Right atrium auricular region (tissue), 2 donors: Measurements from ENCODE around the gene NFKBIA. TPM values are rescaled to one million over a fixed set of nuclear protein-coding genes. Genes with fewer than 3 reads are reported as not detected.

Experiments used
- DNase-seq: peaks from one replicate; pipeline ENCODE4 v3.0.0-alpha.2; 2019; ENCODE audit warnings: low spot score
- H3K27ac ChIP-seq, 2 donors: fragments of 200-600 bp; sonication (generic); 1 replicate in 1 of 2; 2 replicates in 1 of 2; pipeline ENCODE4 v1.5.1; 2016 to 2019
- H3K27me3 ChIP-seq, 2 donors: fragments of 200-600 bp; sonication (generic); one replicate each; pipeline versions ENCODE4 v1.5.1 to v1.6.0; 2017 to 2019
- H3K36me3 ChIP-seq: fragments of 200-600 bp; sonication (generic); one replicate; pipeline ENCODE4 v1.5.1; 2016
- H3K4me1 ChIP-seq, 2 donors: fragments of 200-600 bp; sonication (generic); one replicate each; pipeline versions ENCODE4 v1.5.1 to v1.6.0; 2017 to 2019
- H3K4me3 ChIP-seq, 2 donors: fragments of 200-600 bp; sonication (generic); 1 replicate in 1 of 2; 2 replicates in 1 of 2; pipeline ENCODE4 v1.5.1; 2017 to 2019; ENCODE audit warnings: mild to moderate bottlenecking in 1 of 2, moderate library complexity in 1 of 2
- H3K9me3 ChIP-seq, 2 donors: fragments of 200-600 bp; sonication (generic); one replicate each; pipeline ENCODE4 v1.5.1; 2019
- total RNA-seq, 2 donors: library from RNA; depleted of rRNA; stranded (reverse); fragments of >200 nt; gene quantifications; one replicate each; pipeline ENCODE4 v1.1.0, GENCODE V29; 2016
- TF ChIP-seq, protein P1 (sequence below), 2 donors: fragments of 200-600 bp; sonication (generic); IDR thresholded peaks; one replicate each; pipeline ENCODE4 v1.5.1; 2019; ENCODE audit warnings: antibody characterized with exemption in 2 of 2

NFKBIA gene
- total RNA-seq, 2 donors from 2014 or later = 237 to 302 TPM

DNA sequence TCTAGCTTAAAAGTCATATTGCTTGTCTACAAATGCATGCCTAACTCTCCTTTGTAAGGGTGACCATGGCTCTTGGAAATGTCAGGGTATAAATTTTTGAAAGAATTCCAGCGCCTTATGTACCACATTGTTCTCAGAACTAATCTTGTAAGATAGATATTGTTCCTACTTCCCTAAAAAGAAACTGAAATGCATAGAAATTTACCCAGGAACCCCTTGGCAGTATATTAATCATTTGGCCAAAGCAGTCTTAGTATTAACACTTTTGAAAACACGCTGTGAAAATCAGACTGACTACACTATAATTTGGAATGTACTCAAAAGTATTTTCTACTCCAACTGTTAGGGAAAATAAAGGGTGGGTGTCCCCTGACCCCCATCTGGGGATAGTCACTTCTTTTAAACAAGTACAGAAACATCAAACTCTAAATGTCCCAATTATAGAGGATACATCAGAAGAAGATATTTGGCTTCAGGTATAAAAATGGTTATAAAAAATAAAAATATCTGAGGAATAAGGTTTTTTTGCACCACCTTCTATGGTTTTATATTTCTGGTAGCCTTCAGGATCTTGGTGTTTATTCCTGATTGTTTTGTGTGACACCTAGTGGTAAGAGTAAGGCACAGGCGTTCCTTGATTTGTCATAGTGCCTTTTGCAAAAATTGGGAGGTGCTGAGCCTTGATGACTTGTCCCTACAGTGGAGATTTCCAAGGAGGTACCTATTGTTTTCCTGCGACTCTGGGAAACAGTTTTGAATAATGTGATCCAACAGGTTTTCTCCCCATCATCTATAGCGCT is 2.2 kb upstream of the NFKBIA start:
- DNase-seq = no peak
- Histone ChIP-seq H3K27ac (peak overlapping the region; percentile 97 to 100), H3K27me3 (no peaks in the 10 kb centered on the region), H3K4me1 (peaks cover 0 to 44% of the 10 kb centered on the region in 2 donors), H3K4me3 (no peak overlapping the region), H3K9me3 (no peaks in the 10 kb centered on the region), H3K36me3 (peaks cover 20% of the 10 kb centered on the region)
- TF ChIP-seq, protein P1, sequence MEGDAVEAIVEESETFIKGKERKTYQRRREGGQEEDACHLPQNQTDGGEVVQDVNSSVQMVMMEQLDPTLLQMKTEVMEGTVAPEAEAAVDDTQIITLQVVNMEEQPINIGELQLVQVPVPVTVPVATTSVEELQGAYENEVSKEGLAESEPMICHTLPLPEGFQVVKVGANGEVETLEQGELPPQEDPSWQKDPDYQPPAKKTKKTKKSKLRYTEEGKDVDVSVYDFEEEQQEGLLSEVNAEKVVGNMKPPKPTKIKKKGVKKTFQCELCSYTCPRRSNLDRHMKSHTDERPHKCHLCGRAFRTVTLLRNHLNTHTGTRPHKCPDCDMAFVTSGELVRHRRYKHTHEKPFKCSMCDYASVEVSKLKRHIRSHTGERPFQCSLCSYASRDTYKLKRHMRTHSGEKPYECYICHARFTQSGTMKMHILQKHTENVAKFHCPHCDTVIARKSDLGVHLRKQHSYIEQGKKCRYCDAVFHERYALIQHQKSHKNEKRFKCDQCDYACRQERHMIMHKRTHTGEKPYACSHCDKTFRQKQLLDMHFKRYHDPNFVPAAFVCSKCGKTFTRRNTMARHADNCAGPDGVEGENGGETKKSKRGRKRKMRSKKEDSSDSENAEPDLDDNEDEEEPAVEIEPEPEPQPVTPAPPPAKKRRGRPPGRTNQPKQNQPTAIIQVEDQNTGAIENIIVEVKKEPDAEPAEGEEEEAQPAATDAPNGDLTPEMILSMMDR (IDR thresholded peaks at IDR 0.05) = peak; percentile 57 to 91

DNA sequence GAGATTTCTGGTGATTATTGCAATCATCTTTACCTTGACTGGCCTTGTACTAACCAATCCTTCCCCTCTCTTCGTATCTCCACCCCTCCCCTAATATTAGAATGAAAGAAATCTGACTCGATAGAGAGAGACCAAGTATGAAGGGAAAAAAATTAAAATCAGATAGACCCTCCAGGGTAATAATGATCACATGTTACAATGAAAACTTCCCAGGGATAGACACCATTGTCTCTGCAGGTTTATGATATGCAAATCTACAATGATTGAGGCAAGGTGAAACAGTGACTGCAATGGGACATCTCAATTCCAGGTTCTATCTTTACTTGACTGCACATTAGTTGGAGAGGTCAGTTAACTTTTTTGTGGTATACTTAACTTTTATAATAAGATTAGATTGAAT is 1.5 kb upstream of the NFKBIA start:
- TF ChIP-seq, protein P1 (IDR thresholded peaks at IDR 0.05) = no peak
- Histone ChIP-seq H3K36me3 (peaks cover 26% of the 10 kb centered on the region), H3K4me3 (peak overlapping the region in 1 of 2 donors; percentile 75), H3K27ac (peak overlapping the region; percentile 97 to 100), H3K9me3 (no peaks in the 10 kb centered on the region), H3K4me1 (peaks cover 0 to 47% of the 10 kb centered on the region in 2 donors), H3K27me3 (no peaks in the 10 kb centered on the region)
- DNase-seq = no peak

DNA sequence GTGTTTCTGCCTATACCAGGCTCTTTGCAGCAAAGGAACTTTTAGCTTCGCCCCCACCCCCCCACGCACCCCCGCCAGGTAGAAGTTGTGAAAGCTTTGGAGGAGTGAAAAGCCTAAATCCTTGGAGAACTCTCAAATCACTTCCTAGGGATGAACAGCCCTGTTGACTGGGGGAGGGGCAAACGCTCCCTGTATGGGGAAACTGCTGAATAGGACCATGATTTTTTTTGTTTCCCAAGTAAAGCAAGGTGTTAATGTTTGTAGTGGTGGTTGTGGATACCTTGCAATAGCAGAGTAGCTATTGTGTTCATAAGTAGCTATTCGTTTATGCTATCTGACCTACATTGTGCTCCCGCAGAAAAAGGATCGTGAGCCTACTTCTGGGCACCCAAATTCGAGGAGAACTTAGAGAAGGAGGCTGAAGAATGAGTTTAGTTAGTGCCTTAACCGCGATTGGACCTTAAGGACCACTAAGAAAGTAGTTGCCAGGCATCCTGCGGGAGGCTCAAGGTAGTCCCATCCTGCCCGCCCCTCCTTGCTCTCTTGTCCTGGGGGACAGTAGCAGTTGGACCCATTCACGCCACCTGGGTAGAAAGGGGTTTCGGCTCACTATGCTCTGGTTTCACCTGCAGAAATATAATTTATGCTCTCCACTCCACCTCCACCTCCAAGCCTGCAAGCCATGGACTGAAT is 901 bp upstream of the NFKBIA start:
- peak overlapping the region; percentile 75 to 93 for H3K4me3 ChIP-seq
- no peaks in the 10 kb centered on the region for H3K27me3 ChIP-seq
- peak; percentile 68 for DNase-seq
- H3K27ac ChIP-seq = peak overlapping the region; percentile 97 to 100
- TF ChIP-seq, protein P1 (IDR thresholded peaks at IDR 0.05) = no peak
- H3K9me3 ChIP-seq = no peaks in the 10 kb centered on the region
- peaks cover 32% of the 10 kb centered on the region for H3K36me3 ChIP-seq
- peaks cover 0 to 49% of the 10 kb centered on the region in 2 donors for H3K4me1 ChIP-seq

DNA sequence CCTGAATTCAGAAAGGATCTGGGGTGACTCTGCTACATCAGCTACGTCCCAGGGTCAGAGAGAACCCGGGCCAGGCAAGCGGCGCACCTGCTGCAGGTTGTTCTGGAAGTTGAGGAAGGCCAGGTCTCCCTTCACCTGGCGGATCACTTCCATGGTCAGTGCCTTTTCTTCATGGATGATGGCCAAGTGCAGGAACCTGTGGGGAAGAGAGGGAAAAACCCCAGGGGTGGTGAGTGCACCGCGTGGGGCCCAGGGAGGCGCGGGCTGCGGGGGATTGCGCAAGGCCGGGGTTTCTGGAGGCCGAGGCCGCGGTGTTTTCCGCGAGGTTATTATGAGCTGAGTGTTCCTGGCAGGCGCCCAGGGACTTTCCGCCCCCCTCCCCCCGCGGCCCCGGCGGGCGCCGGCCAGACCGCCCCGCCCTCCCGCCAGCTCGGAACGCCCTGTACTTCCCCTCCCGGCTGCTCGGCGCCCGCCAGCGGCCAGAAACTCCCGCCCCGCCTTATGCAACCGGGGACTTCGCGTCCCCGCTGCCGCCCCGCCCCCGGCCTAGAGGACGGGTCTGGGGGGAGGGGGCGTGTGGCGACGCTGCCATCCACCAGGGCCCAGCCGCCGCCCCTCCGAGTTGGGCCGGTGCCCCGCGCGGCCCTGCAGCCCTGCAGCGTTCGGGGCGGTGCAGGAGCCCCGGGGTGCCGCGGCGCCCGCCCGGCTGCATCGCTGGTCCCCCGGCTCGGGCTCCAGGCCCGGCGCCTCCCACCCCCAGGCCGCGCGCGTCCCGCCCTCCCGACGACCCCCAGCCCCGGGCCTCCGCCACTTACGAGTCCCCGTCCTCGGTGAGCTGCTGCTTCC is 723 bp downstream of the NFKBIA start:
- TF ChIP-seq, protein P1 (IDR thresholded peaks at IDR 0.05) = no peak
- no peaks in the 10 kb centered on the region for H3K9me3 ChIP-seq
- DNase-seq = peak; percentile 97
- H3K27ac ChIP-seq = peak overlapping the region; percentile 97 to 100
- peaks cover 0 to 58% of the 10 kb centered on the region in 2 donors for H3K4me1 ChIP-seq
- peak overlapping the region; percentile 75 to 93 for H3K4me3 ChIP-seq
- no peaks in the 10 kb centered on the region for H3K27me3 ChIP-seq
- peaks cover 37% of the 10 kb centered on the region for H3K36me3 ChIP-seq

DNA sequence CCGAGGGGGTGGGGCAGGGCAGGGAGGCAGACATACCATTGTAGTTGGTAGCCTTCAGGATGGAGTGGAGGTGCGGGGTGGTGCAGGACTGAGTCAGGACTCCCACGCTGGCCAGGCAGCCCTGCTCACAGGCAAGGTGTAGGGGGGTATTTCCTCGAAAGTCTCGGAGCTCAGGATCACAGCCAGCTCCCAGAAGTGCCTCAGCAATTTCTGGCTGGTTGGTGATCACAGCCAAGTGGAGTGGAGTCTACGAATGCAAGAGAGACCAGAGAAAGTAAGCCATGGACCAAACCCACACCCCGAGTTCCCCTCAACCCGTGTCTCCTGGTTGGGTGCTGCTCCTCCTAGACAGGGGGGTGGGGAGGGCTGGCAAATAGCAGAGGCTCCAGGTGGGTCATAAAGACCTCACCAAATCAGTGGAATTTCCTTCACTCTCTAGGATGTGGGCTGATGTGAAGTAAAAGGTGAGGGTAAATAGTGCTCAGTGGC is 1.4 kb downstream of the NFKBIA start:
- peaks cover 0 to 65% of the 10 kb centered on the region in 2 donors for H3K4me1 ChIP-seq
- H3K36me3 ChIP-seq = peaks cover 37% of the 10 kb centered on the region

More for the DNA sequence above, 1.4 kb downstream of the NFKBIA start:
- no peak for DNase-seq
- TF ChIP-seq, protein P1 (IDR thresholded peaks at IDR 0.05) = no peak
- no peaks in the 10 kb centered on the region for H3K9me3 ChIP-seq
- no peaks in the 10 kb centered on the region for H3K27me3 ChIP-seq
- H3K4me3 ChIP-seq = peak overlapping the region; percentile 75 to 93
- H3K27ac ChIP-seq = peak overlapping the region; percentile 97 to 100
